Measurements from ENCODE around the gene STYXL2. TPM values are rescaled to one million over a fixed set of nuclear protein-coding genes. Genes with fewer than 3 reads are reported as not detected.
A peak's percentile ranks its signal among the peaks of the same experiment; 100 is the strongest.

Gene STYXL2
- total and polyA plus RNA-seq, 10 donors, result not detected

GRCh38 chr1:167088746-167089417, 5.0 kb upstream of the STYXL2 start:
- WGBS, 5 donors, result 74 to 86% (median 79%) methylated on average over 6 of the region's 6 CpGs
- H3K36me3 ChIP-seq, result no peaks in the 10 kb centered on the region
- H3K27me3 ChIP-seq (replicated peaks in 1 of 7), result no peaks in the 10 kb centered on the region
- H3K4me3 ChIP-seq, result no peak overlapping the region
- DNase-seq, result no peak
- intact Hi-C loops (cut with DNase I; ENCODE audit: low total_unique reads), result no loop called here
- TF ChIP-seq POLR2A (IDR thresholded peaks at IDR 0.05) (no peak), POLR2AphosphoS5 (IDR thresholded peaks at IDR 0.05) (no peak), CTCF (IDR thresholded peaks at IDR 0.05 in 8 of 11, conservative IDR thresholded peaks at IDR 0.05 in 3 of 11) (no peak)
- H3K9me3 ChIP-seq, result no peaks in the 10 kb centered on the region
- H3K4me1 ChIP-seq, result peaks cover 0 to 17% (median 2%) of the 10 kb centered on the region in 6 donors
- H3K27ac ChIP-seq, result no peak overlapping the region

- intact Hi-C loops (cut with DNase I; ENCODE audit: low total_unique reads), result no loop called here
- Histone ChIP-seq H3K9me3 (no peaks in the 10 kb centered on the region), H3K27ac (peak overlapping the region in 7 of 8 donors; percentile 30 to 88 (median 72)), H3K27me3 (replicated peaks in 1 of 7) (no peaks in the 10 kb centered on the region), H3K4me1 (peaks cover 0 to 17% (median 2%) of the 10 kb centered on the region in 6 donors), H3K36me3 (no peaks in the 10 kb centered on the region), H3K4me3 (no peak overlapping the region)
- TF ChIP-seq POLR2A (IDR thresholded peaks at IDR 0.05) (no peak), CTCF (IDR thresholded peaks at IDR 0.05 in 8 of 11, conservative IDR thresholded peaks at IDR 0.05 in 3 of 11) (no peak)
- DNase-seq, result peak; percentile 71
- WGBS, 5 donors, result 38 to 95% (median 68%) methylated on average over 2 of the region's 2 CpGs
Measured at GRCh38 chr1:167089939-167090313, 3.9 kb upstream of the STYXL2 start.

GRCh38 chr1:167090314-167090942, 3.4 kb upstream of the STYXL2 start, which contains the start of gene GPA33:
GPA33 (minus strand) TSS chr1:167090377; CDS start chr1:167090287, 90 bp downstream.
- no peaks in the 10 kb centered on the region for H3K36me3 ChIP-seq
- H3K4me1 ChIP-seq, result peaks cover 0 to 17% (median 2%) of the 10 kb centered on the region in 6 donors
- no peak within 1 kb of the TSS for H3K4me3 ChIP-seq
- peak within 1 kb of the TSS; percentile 30 to 88 (median 63) for H3K27ac ChIP-seq
- DNase-seq, result no peak
- 12 to 45% (median 23%) methylated on average over 1 of the region's 1 CpG for WGBS, 5 donors
- no peaks in the 10 kb centered on the region for H3K27me3 ChIP-seq (replicated peaks in 1 of 7)
- H3K9me3 ChIP-seq, result no peaks in the 10 kb centered on the region
- intact Hi-C loops (cut with DNase I; ENCODE audit: low total_unique reads), result no loop called here
- TF ChIP-seq CTCF (IDR thresholded peaks at IDR 0.05 in 8 of 11, conservative IDR thresholded peaks at IDR 0.05 in 3 of 11) (no peak), POLR2AphosphoS5 (IDR thresholded peaks at IDR 0.05) (no peak), POLR2A (IDR thresholded peaks at IDR 0.05) (no peak)

- intact Hi-C loops (cut with DNase I; ENCODE audit: low total_unique reads), result no loop called here
- Histone ChIP-seq H3K27ac (no peak overlapping the region), H3K27me3 (replicated peaks in 1 of 7) (no peaks in the 10 kb centered on the region), H3K9me3 (peaks cover 0 to 3% (median 0%) of the 10 kb centered on the region in 8 donors), H3K4me3 (no peak overlapping the region), H3K4me1 (peaks cover 0 to 17% (median 2%) of the 10 kb centered on the region in 6 donors), H3K36me3 (no peaks in the 10 kb centered on the region)
- no peak for TF ChIP-seq CTCF (IDR thresholded peaks at IDR 0.05 in 8 of 11, conservative IDR thresholded peaks at IDR 0.05 in 3 of 11)
- TF ChIP-seq POLR2A (IDR thresholded peaks at IDR 0.05), result no peak
- no peak for TF ChIP-seq POLR2AphosphoS5 (IDR thresholded peaks at IDR 0.05)
- 88 to 100% (median 94%) methylated on average over 1 of the region's 1 CpG for WGBS, 5 donors
- DNase-seq, result no peak
Measured at GRCh38 chr1:167092653-167093052, 1.2 kb upstream of the STYXL2 start.

Measured in spleen (tissue), 11 donors.